ENCODE measurements around the gene GFOD1. TPM values are rescaled to one million over a fixed set of nuclear protein-coding genes. Genes with fewer than 3 reads are reported as not detected.
"Not testable (repeated sequence)": the region's sequence is repeated elsewhere in the genome, so short reads cannot be mapped to it uniquely, and the experiment has no call there.

The GFOD1 gene
- total RNA-seq, 2 experiments from 2014 or later: 8.0 to 8.7 TPM

DNA sequence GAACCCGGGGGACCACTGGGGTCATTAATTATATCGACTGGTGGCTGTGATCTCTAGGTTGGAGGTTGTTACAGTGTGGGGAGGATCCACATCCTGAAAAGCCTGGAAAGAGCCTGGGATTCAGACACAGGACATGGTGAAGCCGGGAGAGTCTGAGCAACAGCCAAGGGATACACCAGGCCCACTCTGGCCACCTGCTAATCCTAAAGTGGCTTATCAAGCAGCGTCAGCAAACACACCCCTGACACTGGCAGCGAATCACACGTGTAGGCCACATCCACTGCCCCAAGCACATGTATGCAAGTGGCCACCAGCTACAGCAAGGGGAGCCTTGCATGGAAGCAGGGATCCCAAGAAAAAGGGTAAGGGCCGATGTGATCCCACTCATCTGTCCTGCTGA is 41.0 kb downstream of the GFOD1 start:
- ChIA-PET CTCF (no interaction called here), POLR2A (no interaction called here)
- Mint-ChIP-seq H3K9me3 (ENCODE audit: insufficient read depth) (peaks cover 5% of the 10 kb centered on the region), H3K27ac (peak overlapping the region; percentile 26), H3K4me3 (no peak overlapping the region), H3K27me3 (ENCODE audit: low read depth) (no peaks in the 10 kb centered on the region), H3K4me1 (ENCODE audit: low read depth) (peaks cover 44% of the 10 kb centered on the region), H3K36me3 (ENCODE audit: low read depth) (peaks cover 15% of the 10 kb centered on the region)
- no peak for DNase-seq
- ATAC-seq: no peak

DNA sequence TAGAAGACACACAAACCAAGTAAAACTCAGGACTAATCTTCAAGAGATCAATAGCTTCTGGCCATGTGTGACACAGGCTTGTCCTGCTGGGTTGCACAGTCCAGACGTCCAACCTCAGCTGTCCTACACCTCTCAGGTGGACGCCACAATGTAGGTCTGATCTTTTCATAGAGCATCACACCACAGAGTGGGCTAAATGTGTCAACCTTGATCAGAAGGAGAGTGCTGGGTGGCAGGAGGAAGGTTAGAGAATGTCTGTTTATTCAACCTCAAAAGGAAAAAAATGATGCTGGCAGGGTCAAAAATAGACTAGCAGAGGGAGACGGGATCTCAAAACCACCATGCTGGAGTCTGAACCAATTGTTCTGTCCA is 41.7 kb downstream of the GFOD1 start:
- CTCF ChIA-PET: interaction anchor here (1.7 kb wide), 1 partner anchor 91 kb away, joined by 3 read pairs; no protein-coding TSS in a partner anchor
- no peak for ATAC-seq
- POLR2A ChIA-PET: no interaction called here
- no peak overlapping the region for H3K4me3 Mint-ChIP-seq
- H3K9me3 Mint-ChIP-seq (ENCODE audit: insufficient read depth): peaks cover 5% of the 10 kb centered on the region
- H3K4me1 Mint-ChIP-seq (ENCODE audit: low read depth): peaks cover 44% of the 10 kb centered on the region
- H3K27me3 Mint-ChIP-seq (ENCODE audit: low read depth): no peaks in the 10 kb centered on the region
- H3K36me3 Mint-ChIP-seq (ENCODE audit: low read depth): peaks cover 15% of the 10 kb centered on the region
- H3K27ac Mint-ChIP-seq: no peak overlapping the region
- DNase-seq: no peak

- peaks cover 11% of the 10 kb centered on the region for H3K36me3 Mint-ChIP-seq (ENCODE audit: low read depth)
- ATAC-seq (no peak), DNase-seq (no peak)
- no peak overlapping the region for H3K4me3 Mint-ChIP-seq
- POLR2A ChIA-PET: no interaction called here
- H3K27me3 Mint-ChIP-seq (ENCODE audit: low read depth): no peaks in the 10 kb centered on the region
- peaks cover 44% of the 10 kb centered on the region for H3K4me1 Mint-ChIP-seq (ENCODE audit: low read depth)
- CTCF ChIA-PET: interaction anchor here (1.1 to 1.7 kb wide), 2 partner anchors 13 to 91 kb away, joined by 3 to 4 read pairs; no protein-coding TSS in a partner anchor
- peak overlapping the region; percentile 7 for H3K27ac Mint-ChIP-seq
- H3K9me3 Mint-ChIP-seq (ENCODE audit: insufficient read depth): peaks cover 5% of the 10 kb centered on the region
These were observed 42.2 kb downstream of the GFOD1 start for GRCh38 chr6:13445005-13445743.

DNA sequence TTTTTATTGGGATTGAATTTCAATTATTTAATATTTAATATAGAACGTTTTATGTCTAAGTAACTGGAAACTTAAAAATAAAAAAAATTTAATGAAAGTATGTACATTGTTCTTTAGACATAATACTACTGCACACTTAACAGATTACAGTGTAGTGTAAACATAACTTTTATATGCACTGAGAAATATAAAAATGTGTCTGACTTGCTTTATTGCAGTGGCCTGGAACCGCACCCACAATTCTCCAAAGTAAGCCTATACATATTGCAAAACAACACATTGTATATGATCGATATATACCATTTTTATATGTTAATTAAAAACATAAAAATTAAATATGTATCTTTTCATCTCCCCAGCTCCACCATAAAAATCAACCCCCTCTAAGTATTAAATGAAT is 42.8 kb downstream of the GFOD1 start:
- POLR2A ChIA-PET: interaction anchor here (0.7 kb wide), 1 partner anchor 8 kb away, joined by 3 read pairs; no protein-coding TSS in a partner anchor
- Mint-ChIP-seq H3K27me3 (ENCODE audit: low read depth) (no peaks in the 10 kb centered on the region), H3K27ac (peak overlapping the region; percentile 7), H3K4me1 (ENCODE audit: low read depth) (peaks cover 41% of the 10 kb centered on the region), H3K36me3 (ENCODE audit: low read depth) (peaks cover 6% of the 10 kb centered on the region), H3K9me3 (ENCODE audit: insufficient read depth) (peaks cover 1% of the 10 kb centered on the region), H3K4me3 (no peak overlapping the region)
- no peak for DNase-seq
- CTCF ChIA-PET: interaction anchor here (1.0 to 3.0 kb wide), 4 partner anchors 9 to 90 kb away, joined by 3 to 16 read pairs (median 4); no protein-coding TSS in a partner anchor
- no peak for ATAC-seq

DNA sequence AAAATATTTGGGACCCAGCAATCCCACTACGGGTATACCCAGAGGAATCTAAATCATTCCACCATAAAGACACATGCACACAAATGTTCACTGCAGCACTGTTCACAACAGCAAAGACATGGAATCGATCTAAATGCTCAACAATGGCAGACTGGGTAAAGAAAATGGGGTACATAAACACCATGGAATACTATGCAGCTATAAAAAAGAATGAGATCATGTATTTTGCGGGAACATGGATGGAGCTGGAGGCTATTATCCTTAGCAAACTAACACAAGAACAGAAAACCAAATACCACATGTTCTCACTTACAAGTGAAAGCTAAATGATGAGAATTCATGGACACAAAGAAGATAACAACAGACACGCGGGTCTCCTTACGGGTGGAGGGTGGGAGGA is 43.4 kb downstream of the GFOD1 start:
- H3K27me3 Mint-ChIP-seq (ENCODE audit: low read depth); H3K9me3 Mint-ChIP-seq (ENCODE audit: insufficient read depth); H3K4me3 Mint-ChIP-seq; ATAC-seq; H3K36me3 Mint-ChIP-seq (ENCODE audit: low read depth); H3K27ac Mint-ChIP-seq; DNase-seq: not testable (repeated sequence)
- POLR2A ChIA-PET: interaction anchor here (0.7 kb wide), 1 partner anchor 9 kb away, joined by 3 read pairs; no protein-coding TSS in a partner anchor
- H3K4me1 Mint-ChIP-seq (ENCODE audit: low read depth): peaks cover 36% of the 10 kb centered on the region
- CTCF ChIA-PET: interaction anchor here (1.0 to 3.0 kb wide), 3 partner anchors 9 to 42 kb away, joined by 3 to 16 read pairs (median 4); no protein-coding TSS in a partner anchor

- Mint-ChIP-seq H3K9me3 (ENCODE audit: insufficient read depth) (no peaks in the 10 kb centered on the region), H3K36me3 (ENCODE audit: low read depth) (peaks cover 3% of the 10 kb centered on the region), H3K4me1 (ENCODE audit: low read depth) (peaks cover 26% of the 10 kb centered on the region), H3K27ac (no peak overlapping the region), H3K4me3 (no peak overlapping the region), H3K27me3 (ENCODE audit: low read depth) (no peaks in the 10 kb centered on the region)
- CTCF ChIA-PET: interaction anchor here (1.8 to 3.0 kb wide), 2 partner anchors 12 to 133 kb away, joined by 5 to 16 read pairs; partner anchors contain the start of gene SIRT5
- ATAC-seq (no peak), DNase-seq (no peak)
- POLR2A ChIA-PET: no interaction called here
These were observed 45.6 kb downstream of the GFOD1 start for GRCh38 chr6:13441778-13442177.

DNA sequence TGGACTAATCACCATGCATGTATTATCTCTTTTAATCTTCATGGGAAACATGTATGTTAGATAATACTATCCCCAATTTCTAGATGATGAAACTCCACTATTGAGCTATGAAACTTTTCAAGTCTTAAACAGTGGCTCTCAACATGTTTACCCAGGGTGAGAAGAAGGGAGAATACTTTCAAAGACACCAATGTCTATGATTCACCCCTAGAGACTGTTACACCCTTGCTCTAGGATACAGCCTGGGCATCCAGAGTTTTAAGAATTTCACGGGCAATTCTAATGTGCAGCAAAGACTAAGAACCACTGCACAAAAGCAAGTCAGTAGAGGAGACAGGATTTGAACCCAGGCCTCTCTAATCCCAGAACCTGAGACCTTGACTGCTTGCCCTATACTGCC is 47.8 kb downstream of the GFOD1 start:
- Mint-ChIP-seq H3K27ac (no peak overlapping the region), H3K27me3 (ENCODE audit: low read depth) (no peaks in the 10 kb centered on the region), H3K4me1 (ENCODE audit: low read depth) (peaks cover 28% of the 10 kb centered on the region), H3K9me3 (ENCODE audit: insufficient read depth) (no peaks in the 10 kb centered on the region), H3K4me3 (no peak overlapping the region), H3K36me3 (ENCODE audit: low read depth) (peaks cover 9% of the 10 kb centered on the region)
- POLR2A ChIA-PET: no interaction called here
- ATAC-seq (no peak), DNase-seq (no peak)
- CTCF ChIA-PET: interaction anchor here (1.0 to 1.7 kb wide), 3 partner anchors 10 to 47 kb away, joined by 3 to 5 read pairs (median 5); no protein-coding TSS in a partner anchor

DNA sequence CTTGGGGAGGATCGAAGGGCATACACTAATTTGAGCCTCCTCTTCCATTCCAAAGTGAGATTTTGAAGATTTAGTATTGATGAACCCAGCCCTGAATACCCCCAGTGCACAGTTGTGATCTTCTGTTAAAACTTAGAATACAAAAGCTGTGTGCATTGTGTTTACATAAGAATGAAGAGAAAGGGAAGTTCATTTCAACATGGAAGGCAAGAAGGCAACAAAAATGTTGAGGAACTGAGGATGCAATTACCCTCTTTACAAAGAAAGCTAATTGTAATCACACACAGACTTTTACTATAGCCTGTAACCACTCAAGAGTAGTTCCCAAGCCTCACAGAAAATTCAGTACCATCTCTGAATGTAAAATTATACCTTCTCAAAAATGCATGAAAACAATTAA is 49.3 kb downstream of the GFOD1 start:
- POLR2A ChIA-PET: no interaction called here
- Mint-ChIP-seq H3K4me3 (no peak overlapping the region), H3K27ac (no peak overlapping the region), H3K27me3 (ENCODE audit: low read depth) (no peaks in the 10 kb centered on the region), H3K36me3 (ENCODE audit: low read depth) (peaks cover 16% of the 10 kb centered on the region), H3K4me1 (ENCODE audit: low read depth) (peaks cover 43% of the 10 kb centered on the region), H3K9me3 (ENCODE audit: insufficient read depth) (no peaks in the 10 kb centered on the region)
- CTCF ChIA-PET: interaction anchor here (1.1 kb wide), 1 partner anchor 9 kb away, joined by 3 read pairs; no protein-coding TSS in a partner anchor
- no peak for DNase-seq
- no peak for ATAC-seq

GRCh38 chr6:13437218-13437996 is 50.0 kb downstream of the GFOD1 start:
- CTCF ChIA-PET: interaction anchor here (1.1 to 1.7 kb wide), 2 partner anchors 12 to 17 kb away, joined by 4 to 7 read pairs; no protein-coding TSS in a partner anchor
- DNase-seq: no peak
- peaks cover 16% of the 10 kb centered on the region for H3K36me3 Mint-ChIP-seq (ENCODE audit: low read depth)
- H3K4me3 Mint-ChIP-seq: no peak overlapping the region
- H3K27me3 Mint-ChIP-seq (ENCODE audit: low read depth): no peaks in the 10 kb centered on the region
- no peaks in the 10 kb centered on the region for H3K9me3 Mint-ChIP-seq (ENCODE audit: insufficient read depth)
- peaks cover 51% of the 10 kb centered on the region for H3K4me1 Mint-ChIP-seq (ENCODE audit: low read depth)
- POLR2A ChIA-PET: interaction anchor here (1.1 kb wide), 1 partner anchor 49 kb away, joined by 3 read pairs; no protein-coding TSS in a partner anchor
- no peak for ATAC-seq
- H3K27ac Mint-ChIP-seq: no peak overlapping the region

- no peaks in the 10 kb centered on the region for H3K9me3 Mint-ChIP-seq (ENCODE audit: insufficient read depth)
- peaks cover 58% of the 10 kb centered on the region for H3K4me1 Mint-ChIP-seq (ENCODE audit: low read depth)
- no peak overlapping the region for H3K4me3 Mint-ChIP-seq
- peaks cover 18% of the 10 kb centered on the region for H3K36me3 Mint-ChIP-seq (ENCODE audit: low read depth)
- ATAC-seq: no peak
- no peak for DNase-seq
- ChIA-PET POLR2A (interaction anchor here (1.0 to 1.1 kb wide), 2 partner anchors 18 to 50 kb away, joined by 3 read pairs; no protein-coding TSS in a partner anchor), CTCF (interaction anchor here (1.1 to 1.7 kb wide), 2 partner anchors 12 to 17 kb away, joined by 4 to 7 read pairs; no protein-coding TSS in a partner anchor)
- H3K27ac Mint-ChIP-seq: no peak overlapping the region
- no peaks in the 10 kb centered on the region for H3K27me3 Mint-ChIP-seq (ENCODE audit: low read depth)
These were observed 50.8 kb downstream of the GFOD1 start for GRCh38 chr6:13436399-13437217.

Measured in activated CD8-positive, alpha-beta T cell treated with anti-CD3 and anti-CD28 coated beads, Interleukin-2, amount 10 ng/mL, durations not matched to agents 7 days and 5 days (primary cell).